PC-3 (cell line): ENCODE data around the gene MATCAP1.

Experiments used
- EZH2 ChIP-seq: fragments of 300-600 bp; sonication (generic); IDR thresholded peaks from one replicate; pipeline ENCODE4 v1.6.1; 2017; ENCODE audit warnings: antibody characterized with exemption, mild to moderate bottlenecking, low read length; ENCODE audit not compliant: unreplicated experiment
- EZH2phosphoT487 ChIP-seq: fragments of 300-600 bp; sonication (generic); IDR thresholded peaks from 2 replicates; pipeline ENCODE4 v1.6.1; 2018; ENCODE audit warnings: mild to moderate bottlenecking, antibody characterized with exemption, low read length, borderline replicate concordance
- TF ChIP-seq, protein P1 (sequence below): fragments of 300-600 bp; sonication (generic); conservative IDR thresholded peaks from 2 replicates; pipeline ENCODE4 v1.5.1; 2017; ENCODE audit warnings: antibody characterized with exemption, low read depth, mild to moderate bottlenecking, low read length

DNA sequence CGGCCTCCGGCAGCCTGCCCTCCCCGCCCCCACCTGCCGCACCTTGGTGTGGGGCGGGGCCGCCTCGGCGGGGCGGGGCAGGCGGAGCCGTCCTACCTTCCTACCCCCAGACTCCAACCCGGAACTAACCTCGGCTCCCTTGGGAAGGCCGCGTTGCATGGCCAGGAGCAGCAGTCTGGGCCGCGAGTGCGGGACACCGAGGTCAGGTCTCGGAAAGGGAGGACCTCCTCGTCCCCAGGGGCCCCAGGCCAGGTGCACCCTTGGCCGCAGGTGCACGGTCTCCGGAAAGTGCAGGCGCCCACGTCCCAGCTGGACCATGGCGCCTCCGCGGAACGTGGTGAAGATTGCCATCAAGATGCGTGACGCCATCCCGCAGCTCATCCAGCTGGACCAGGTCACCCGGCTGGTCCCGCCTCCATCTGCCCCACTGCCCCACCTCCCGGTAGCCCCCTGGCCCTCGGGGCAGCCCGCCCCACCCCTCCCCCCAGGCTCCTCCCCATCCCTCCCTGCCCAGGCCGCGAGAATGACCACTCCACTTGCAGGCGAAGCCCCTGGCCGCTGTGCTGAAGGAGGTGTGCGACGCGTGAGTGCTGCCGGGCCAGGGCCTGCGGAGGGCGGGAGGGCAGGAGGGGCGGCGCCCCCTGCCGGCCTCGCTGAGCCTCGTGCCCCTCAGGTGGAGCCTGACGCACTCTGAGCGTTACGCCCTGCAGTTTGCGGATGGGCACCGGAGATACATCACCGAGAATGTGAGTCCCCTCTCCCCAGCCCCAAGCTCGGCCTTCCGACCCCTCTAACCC, 15.4 kb upstream of the MATCAP1 start, which contains the start of gene ELMO3:
- TF ChIP-seq, protein P1, sequence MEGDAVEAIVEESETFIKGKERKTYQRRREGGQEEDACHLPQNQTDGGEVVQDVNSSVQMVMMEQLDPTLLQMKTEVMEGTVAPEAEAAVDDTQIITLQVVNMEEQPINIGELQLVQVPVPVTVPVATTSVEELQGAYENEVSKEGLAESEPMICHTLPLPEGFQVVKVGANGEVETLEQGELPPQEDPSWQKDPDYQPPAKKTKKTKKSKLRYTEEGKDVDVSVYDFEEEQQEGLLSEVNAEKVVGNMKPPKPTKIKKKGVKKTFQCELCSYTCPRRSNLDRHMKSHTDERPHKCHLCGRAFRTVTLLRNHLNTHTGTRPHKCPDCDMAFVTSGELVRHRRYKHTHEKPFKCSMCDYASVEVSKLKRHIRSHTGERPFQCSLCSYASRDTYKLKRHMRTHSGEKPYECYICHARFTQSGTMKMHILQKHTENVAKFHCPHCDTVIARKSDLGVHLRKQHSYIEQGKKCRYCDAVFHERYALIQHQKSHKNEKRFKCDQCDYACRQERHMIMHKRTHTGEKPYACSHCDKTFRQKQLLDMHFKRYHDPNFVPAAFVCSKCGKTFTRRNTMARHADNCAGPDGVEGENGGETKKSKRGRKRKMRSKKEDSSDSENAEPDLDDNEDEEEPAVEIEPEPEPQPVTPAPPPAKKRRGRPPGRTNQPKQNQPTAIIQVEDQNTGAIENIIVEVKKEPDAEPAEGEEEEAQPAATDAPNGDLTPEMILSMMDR, result no peak
- no peak for TF ChIP-seq EZH2
- TF ChIP-seq EZH2phosphoT487, result no peak
